DOHH2 (cell line): ENCODE data around the gene CNN2.

ENCODE experiments used
- CTCF ChIP-seq: fragments of 200-600 bp; sonication (generic); IDR thresholded peaks from one replicate; pipeline ENCODE4 v1.5.1; 2014; ENCODE audit warnings: antibody characterized with exemption, mild to moderate bottlenecking, low read depth, low read length; ENCODE audit not compliant: poor library complexity, severe bottlenecking
- EZH2phosphoT487 ChIP-seq: fragments of 200-600 bp; sonication (generic); IDR thresholded peaks from 2 replicates; pipeline ENCODE4 v1.6.1; 2017; ENCODE audit warnings: borderline replicate concordance, mild to moderate bottlenecking, antibody characterized with exemption, low read length, moderate library complexity, mixed read lengths

GRCh38 chr19:1000095-1000494 is 26.3 kb upstream of the CNN2 start, which contains the start of gene GRIN3B:
- TF ChIP-seq CTCF (peak; percentile 56), EZH2phosphoT487 (no peak)
